GM19035 (cell line): ENCODE measurements around the gene SERINC5.
"Not testable (repeated sequence)": the region's sequence is repeated elsewhere in the genome, so short reads cannot be mapped to it uniquely, and the experiment has no call there.

ENCODE experiments used
- ATAC-seq: cut with Tn5 transposase; IDR thresholded peaks from one replicate; pipeline ENCODE4 v1.9.1; 2021; ENCODE audit not compliant: unreplicated experiment

The SERINC5 gene

GRCh38 chr5:80174790-80175189, 81.1 kb downstream of the SERINC5 start:
- no peak for ATAC-seq

DNA sequence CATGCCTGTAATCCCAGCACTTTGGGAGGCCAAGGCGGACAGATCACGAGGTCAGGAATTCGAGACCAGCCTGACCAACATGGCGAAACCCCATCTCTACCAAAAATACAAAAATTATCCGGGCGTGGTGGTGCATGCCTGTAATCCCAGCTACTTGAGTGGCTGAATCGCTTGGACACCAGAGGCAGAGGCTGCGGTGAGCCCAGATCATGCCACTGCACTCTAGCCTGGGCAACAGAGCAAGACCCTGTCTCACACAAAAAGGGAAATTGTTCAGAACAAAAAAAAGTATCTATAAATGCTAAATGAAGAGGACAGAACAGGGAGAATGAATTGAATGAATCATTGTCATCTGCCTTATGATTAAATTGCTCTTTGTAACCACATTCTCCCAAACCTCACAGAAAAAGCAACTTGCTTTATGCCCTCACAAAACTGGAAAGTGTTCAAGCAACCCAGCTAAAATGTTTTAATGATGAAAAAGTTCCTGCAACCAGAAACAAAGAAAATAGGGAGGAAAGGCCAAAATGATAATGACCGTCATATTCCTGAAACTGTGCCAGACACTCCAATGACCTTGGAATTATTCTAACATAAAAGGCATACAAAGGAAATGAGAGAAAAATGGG, 83.7 kb downstream of the SERINC5 start:
- ATAC-seq, result no peak

- ATAC-seq, result no peak
Observed at GRCh38 chr5:80170117-80170535, 85.7 kb downstream of the SERINC5 start.

GRCh38 chr5:80168388-80169028, 87.3 kb downstream of the SERINC5 start:
- no peak for ATAC-seq

DNA sequence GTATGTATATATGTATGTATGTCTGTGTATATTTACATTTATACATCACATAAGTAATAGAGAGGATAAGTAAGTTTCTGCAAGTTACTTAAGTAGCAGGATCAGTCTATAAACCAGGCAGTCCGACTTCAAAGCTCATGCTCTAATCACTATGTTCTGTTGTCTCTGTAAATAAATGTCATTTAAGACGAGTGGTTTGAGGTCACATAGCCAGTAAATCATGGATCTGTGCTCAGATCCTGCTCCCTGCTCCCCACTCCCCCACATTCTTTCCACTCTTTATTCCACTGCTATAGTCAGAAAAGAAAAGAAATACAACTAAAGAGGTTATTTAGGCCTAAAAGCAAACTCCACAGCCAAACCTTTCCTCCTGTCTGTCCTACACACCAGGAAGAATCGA, 90.4 kb downstream of the SERINC5 start:
- no peak for ATAC-seq

DNA sequence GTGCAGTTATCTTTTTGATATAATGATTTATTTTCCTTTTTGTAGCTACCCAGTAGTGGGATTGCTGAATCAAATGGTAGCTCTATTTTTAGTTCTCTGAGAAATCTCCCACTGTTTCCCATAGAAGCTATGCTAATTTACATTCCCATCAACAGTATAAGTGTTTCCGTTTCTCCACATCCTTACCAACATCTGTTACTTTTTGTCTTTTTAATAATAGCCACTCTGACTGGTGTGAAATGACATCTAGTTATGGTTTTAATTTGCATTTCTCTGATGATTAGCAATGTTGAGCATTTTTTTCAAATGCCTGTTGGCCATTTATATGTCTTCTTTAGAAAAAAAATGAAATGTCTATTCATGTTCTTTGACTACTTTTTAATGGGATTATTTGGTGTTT, 94.7 kb downstream of the SERINC5 start:
- no peak for ATAC-seq

GRCh38 chr5:80160242-80160641, 95.6 kb downstream of the SERINC5 start:
- ATAC-seq, result no peak

DNA sequence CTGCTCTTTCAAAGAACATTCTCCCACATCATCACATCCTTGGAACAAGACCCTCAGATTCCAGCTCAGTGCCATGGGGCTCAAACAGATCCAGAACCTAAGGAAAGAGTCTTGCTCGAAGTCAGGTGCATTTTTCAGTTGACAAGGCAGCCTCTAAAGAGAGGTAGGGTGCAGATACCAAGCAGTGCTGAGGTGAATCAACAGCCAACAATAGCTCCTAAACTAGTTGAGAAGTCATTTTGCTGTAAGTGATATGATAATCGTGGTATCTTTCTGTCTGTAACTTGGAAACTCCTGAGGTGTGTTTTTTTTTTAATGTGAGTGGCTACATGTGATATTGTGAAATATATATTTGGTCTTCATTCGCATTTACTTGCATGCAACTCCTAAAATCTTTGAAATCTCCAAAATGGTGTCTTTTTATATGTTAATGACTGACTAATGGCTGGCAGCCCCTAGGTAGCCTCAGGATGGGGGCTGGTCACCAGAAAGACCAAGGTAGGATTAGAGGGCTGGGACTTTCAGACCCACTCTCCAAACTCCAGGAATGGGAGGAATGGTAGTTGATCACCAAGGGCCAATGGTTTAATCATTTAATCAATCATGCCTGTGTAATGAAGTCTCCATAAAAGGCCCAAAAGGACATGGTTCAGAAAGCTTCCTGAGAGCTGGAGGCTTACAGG, 96.6 kb downstream of the SERINC5 start:
- ATAC-seq, result no peak

DNA sequence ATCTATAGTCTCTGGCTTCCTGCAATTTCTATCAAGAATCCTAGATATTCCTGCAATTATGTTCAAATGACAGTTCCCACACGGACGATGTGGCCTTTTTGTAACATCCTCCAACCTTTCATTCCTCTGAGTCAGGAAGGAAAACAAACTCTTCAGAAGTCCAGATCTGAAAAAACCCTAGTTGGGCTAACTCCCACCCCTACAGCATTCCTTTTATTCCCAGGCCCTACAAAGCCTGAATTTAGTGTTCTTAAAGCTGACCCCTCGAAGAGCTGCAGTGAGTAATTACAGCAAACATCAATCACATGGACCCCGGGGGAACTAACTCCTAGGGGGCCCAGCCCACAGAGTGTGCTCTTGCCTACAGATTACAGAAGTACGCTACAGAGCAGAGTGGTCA, 99.7 kb downstream of the SERINC5 start:
- ATAC-seq, result no peak

- no peak for ATAC-seq
Observed at GRCh38 chr5:80154749-80155148, 101.1 kb downstream of the SERINC5 start.

DNA sequence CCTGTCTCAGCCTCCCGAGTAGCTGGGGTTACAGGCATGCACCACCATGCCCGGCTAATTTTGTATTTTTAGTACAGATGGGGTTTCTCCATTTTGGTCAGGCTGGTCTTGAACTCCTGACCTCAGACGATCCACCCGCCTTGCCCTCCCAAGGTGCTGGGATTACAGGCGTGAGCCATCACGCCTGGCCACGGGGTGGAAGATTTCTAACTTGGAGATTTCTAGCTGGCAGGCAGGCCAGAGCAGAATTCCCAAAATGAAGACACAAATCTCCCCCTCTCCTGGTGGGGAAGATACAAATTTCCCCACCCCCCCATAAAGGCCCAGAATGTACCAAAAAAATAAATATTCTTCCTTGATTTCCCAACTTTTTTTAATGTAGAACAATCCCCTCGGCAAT, 101.6 kb downstream of the SERINC5 start:
- ATAC-seq, result not testable (repeated sequence)

DNA sequence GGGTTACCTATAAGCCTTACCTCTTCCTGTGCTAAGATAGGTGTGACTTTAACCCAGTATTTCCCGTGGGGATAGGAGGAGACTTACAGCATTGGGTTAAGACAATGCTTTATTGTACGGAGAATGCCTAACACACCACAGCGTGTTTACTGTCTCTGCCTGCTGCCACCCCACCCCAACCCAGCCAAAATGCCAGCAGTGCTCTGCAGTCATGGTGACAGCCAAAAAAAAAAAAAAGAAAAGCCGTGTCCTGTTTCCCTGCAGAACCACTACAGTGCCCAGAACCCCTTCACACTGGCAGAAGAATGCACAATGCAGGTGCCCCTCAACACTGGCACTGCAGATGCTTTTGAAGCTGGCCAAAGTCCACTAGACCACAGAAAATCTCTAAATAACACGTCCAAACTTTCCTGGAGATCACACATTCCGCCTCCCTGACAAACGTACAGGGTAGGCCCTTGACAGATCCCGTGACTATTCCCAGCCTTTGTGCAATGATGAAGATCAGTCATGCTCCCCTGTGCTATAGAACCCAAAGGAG, 102.2 kb downstream of the SERINC5 start:
- no peak for ATAC-seq

DNA sequence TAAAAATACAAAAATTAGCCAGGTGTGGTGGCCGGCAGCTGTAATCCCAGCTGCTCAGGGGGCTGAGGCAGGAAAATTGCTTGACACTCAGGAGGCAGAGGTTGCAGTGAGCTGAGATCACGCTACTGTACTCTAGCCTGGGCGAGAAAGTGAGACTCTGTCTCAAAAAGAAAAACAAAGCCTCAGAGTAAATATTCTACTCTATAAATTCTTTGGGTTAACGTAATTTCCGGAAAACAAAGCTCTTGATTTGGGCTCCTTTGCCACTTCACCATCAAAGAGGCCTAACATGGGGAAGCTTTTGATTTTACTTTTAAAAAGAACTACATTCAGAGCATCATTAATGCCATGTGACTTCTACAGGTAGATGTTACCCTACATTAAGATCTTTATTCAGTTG, 103.1 kb downstream of the SERINC5 start:
- ATAC-seq, result no peak

- no peak for ATAC-seq
Observed at GRCh38 chr5:80151890-80152289, 104.0 kb downstream of the SERINC5 start.

GRCh38 chr5:80150731-80151130, 105.1 kb downstream of the SERINC5 start:
- no peak for ATAC-seq

GRCh38 chr5:80149161-80149609, 106.7 kb downstream of the SERINC5 start:
- ATAC-seq, result no peak

GRCh38 chr5:80147119-80147815, 108.6 kb downstream of the SERINC5 start:
- no peak for ATAC-seq

- ATAC-seq, result no peak
Observed at GRCh38 chr5:80146046-80146445, 109.8 kb downstream of the SERINC5 start.

DNA sequence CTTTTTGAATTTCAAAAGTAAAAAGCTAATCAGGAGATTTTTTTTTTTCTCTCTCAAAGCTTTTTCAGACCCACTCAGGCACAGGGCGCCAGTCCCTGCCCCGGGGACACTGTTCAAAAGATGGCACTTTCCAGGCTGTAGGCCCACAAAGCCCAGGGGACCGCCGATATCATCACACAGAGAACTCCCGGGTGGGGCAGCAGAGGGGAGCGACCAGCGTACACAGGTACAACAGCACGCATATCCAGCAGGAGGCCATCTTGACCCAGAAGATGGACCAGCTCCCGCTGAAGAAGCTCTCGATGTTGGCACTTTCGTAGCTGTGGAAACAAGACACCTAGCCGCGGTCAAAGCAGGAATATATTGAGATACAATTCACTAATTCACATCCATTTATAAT, 112.4 kb downstream of the SERINC5 start:
- ATAC-seq, result no peak

DNA sequence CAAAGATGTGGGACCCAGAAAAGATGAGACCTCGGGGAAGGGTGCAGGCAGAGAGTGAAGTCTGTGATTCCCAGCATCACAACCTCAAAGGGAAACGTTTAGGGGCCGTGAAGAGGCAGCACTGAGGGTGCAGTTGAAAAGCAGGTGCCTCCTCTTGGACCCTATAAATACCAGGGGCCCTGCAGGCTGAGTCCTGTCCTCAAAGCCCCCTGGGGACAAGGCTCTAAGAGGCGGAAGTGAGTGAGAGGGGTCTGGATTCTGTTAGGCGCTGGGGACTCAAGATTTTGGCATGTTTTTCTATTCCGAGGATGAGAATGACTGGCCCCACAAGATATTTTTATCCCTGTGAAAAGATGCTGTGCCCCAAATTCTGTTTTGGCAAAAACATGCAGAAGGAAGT, 112.9 kb downstream of the SERINC5 start:
- ATAC-seq, result no peak

DNA sequence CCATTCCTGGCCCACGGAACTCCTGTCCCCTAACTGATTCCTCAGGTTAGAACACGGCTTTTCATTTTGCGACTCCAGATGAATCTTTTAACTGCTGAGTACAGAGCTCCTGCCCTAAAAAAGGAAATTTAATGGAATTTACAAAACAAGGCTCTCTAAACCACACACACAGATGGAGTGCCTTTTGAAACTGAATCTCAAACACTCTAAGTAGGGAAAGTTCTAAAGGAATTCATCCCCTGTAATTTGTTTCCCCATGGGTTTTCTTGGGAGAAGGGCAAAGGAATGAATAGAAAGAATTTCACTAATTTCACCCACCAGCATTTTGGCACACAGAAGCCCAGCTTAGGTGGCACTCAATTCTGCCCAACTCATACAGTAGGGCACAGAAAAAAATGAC, 114.2 kb downstream of the SERINC5 start:
- ATAC-seq, result no peak
